ENCODE data around the gene MAP4K4.
"Not testable (repeated sequence)": the region's sequence is repeated elsewhere in the genome, so short reads cannot be mapped to it uniquely, and the experiment has no call there.

Gene MAP4K4

GRCh38 chr2:101905746-101906336 is 208.3 kb downstream of the MAP4K4 start:
- DNase-seq (ENCODE audit: low spot score), result no peak

DNA sequence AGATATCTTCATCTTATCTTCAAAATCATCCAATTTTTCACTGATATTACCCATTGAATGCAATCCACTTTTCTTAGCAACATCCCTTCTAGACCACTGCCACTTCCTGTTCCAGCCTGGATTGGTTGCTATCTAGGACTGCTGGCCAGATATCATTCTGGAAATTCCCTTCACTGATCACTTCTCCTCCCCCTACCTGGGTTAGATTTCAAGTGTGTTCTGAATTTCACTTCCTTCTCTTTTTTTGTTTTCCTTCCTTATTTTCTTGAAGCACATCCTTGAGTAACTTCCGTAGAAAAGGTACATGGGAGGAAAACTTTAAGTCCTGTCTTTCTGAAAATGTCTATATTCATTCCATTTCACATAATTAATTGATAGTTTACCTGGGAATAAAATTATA is 212.3 kb downstream of the MAP4K4 start:
- DNase-seq (ENCODE audit: low spot score), result no peak

GRCh38 chr2:101912545-101912944 is 215.0 kb downstream of the MAP4K4 start:
- DNase-seq (ENCODE audit: low spot score), result no peak

GRCh38 chr2:101921319-101921952 is 223.9 kb downstream of the MAP4K4 start:
- DNase-seq (ENCODE audit: low spot score), result no peak

GRCh38 chr2:101921953-101922325 is 224.4 kb downstream of the MAP4K4 start:
- no peak for DNase-seq (ENCODE audit: low spot score)

DNA sequence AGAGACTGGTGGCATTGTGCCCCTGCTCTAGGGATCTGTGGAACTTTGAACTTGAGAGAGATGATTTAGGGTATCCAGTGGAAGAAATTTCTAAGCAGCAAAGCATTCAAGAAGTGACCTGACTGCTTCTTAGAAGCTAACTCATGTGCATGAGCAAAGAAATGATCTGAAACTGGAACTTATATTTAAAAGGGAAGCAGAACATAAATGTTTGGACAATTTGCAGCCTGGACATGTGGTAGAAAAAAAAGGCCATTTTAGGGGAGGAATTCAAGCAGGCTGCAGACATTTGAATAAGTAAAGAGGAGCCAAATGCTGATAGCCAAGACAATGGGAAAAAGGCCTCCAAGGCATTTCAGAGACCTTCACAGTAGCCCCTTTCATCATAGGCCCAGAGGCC is 226.8 kb downstream of the MAP4K4 start:
- not testable (repeated sequence) for DNase-seq (ENCODE audit: low spot score)

GRCh38 chr2:101930019-101930418 is 232.5 kb downstream of the MAP4K4 start:
- DNase-seq (ENCODE audit: low spot score), result no peak

- DNase-seq (ENCODE audit: low spot score), result no peak
These were observed 233.3 kb downstream of the MAP4K4 start for GRCh38 chr2:101930847-101931246.

GRCh38 chr2:101931402-101931801 is 233.9 kb downstream of the MAP4K4 start:
- DNase-seq (ENCODE audit: low spot score), result no peak

DNA sequence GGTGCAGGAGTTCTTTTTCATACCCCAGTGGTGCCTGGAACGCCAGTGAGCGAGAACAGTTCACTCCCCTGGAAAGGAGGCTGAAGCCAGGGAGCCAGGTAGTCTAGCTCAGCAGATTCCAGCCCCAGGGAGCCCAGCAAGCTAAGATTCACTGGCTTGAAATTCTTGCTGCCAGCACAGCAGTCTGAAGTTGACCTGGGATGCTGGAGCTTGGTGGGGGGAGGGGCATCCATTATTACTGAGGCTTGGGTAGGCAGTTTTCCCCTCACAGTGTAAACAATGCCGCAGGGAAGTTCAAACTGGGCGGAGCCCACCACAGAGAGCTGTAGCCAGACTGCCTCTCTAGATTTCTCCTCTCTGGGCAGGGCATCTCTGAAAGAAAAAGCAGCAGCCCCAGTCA is 238.3 kb downstream of the MAP4K4 start:
- DNase-seq (ENCODE audit: low spot score), result peak; percentile 27

GRCh38 chr2:101942851-101943250 is 245.3 kb downstream of the MAP4K4 start:
- no peak for DNase-seq (ENCODE audit: low spot score)
